HG03469 (cell line): Measurements from ENCODE around the gene ITPRIP.

Experiments used
- ATAC-seq: cut with Tn5 transposase; IDR thresholded peaks from one replicate; pipeline ENCODE4 v1.9.1; 2021; ENCODE audit warnings: mild to moderate bottlenecking, moderate library complexity, moderate number of reproducible peaks; ENCODE audit not compliant: unreplicated experiment

The ITPRIP gene, protein sequence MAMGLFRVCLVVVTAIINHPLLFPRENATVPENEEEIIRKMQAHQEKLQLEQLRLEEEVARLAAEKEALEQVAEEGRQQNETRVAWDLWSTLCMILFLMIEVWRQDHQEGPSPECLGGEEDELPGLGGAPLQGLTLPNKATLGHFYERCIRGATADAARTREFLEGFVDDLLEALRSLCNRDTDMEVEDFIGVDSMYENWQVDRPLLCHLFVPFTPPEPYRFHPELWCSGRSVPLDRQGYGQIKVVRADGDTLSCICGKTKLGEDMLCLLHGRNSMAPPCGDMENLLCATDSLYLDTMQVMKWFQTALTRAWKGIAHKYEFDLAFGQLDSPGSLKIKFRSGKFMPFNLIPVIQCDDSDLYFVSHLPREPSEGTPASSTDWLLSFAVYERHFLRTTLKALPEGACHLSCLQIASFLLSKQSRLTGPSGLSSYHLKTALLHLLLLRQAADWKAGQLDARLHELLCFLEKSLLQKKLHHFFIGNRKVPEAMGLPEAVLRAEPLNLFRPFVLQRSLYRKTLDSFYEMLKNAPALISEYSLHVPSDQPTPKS

DNA sequence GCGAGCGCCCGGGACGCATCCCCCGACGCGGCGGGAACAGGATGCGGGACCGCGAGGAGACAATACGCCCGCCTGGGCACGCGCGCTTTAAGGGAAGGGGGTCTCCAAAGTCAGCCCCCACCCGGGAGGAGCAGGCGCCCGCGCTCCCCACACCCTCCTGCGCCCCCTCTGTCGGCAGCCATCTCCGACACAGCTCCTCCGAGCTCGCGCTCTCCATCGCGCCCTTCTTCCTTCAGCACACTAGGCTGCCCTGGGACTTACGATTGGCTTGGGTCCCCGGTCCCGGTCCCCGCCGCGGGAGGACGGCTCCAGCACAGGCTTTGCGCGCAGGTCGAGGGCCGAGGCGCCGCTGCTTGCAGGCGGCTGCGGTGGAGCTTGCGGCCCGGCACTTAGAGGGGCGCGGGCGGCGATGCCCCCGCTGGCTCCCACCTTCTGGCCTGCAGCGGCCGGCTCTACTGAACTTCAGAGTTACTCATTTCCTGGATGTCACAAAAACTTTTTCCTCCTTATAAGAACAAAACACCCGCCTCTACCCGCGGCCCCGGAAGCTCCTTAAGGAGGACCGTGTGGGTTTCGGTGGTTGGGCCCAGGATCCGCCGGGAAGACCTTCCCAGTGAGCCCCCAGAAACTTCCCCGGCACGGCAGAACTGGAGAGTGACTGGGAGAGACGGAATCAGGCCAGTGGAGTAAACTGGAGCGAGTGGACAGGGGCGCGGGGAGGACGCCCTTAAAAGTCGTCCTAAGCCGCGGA lies at the start of gene ITPRIP:
ITPRIP (minus strand) TSS at position 481 of the 751 bp plus-strand sequence. CDS start 22,414 bp downstream, outside the sequence.
- ATAC-seq = peak; percentile 46

DNA sequence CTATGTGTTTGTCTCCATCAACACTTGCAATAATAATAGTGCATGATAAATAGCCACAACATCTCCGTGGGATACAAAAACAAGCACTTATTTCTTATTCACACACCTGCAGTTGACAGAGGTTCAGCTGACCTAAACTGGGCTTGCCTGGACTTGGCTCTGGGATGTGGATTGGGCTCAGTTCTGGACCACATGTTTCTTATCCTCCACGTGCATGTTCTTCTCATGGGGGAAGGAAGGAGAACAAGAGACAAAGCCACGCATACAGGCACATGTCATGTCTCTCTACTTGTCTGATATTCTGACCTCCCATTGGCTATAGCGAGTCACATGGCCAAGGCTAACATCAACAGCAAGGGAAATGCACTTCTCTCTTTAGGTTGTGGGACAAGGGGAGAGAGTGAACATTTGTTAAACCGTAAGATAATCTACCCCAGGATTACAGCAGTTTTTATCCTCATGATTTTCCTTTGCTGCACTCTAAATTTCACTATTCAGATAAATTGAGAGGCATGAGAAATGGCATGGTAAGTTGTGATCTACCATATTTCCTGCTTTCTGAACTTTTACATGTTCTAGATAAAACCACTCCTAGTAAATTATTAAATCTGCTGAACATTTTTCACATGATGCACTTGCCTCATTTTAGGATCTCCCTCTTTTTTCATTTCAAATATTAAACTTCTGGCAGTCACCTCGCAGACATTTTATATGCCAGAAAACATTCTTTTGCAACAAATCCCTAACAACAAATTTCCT lies 49.0 kb upstream of the ITPRIP start:
- ATAC-seq = no peak

DNA sequence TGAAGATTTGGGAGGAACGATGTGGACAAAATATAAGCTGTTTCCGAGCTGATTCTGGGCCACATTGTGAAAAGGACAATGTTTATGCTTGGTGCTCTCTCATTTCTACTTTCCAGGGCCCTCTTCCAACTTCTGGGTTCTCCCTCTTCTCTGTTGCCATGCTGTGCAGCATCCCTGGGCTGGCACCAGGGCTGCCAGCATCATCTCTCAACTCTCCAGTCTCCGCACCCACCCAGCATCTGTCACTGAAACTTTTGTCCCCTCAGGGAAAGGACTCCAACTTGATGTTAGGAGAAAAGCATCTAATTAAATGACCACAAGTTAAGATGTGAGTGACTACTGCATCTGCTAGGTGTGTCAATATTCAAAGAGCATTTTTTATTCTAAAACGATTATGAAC lies 42.1 kb upstream of the ITPRIP start:
- ATAC-seq = no peak

DNA sequence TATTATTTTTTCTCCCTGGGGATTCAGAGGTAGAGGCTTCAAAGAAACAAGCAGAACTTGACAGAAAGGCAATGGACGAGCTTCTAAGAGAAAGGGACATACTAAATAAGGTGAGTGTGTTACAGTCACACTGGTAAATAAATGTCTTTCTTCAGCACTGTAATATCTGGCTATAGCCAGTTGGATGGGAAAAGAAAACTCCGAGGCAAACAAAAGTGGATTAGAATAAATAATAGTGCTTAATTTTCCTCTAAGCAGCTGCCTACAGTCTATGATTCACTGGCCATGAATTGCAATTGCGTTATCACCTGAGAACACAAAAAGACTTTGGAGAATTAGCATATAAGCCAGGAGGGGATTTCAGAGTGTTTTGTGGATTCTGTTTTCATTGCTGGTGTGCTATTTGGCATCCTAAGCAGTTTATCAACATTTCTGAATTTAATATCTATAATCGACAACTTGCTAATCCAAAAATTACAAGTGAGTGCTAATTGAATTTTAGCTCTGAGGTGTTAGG lies 38.6 kb upstream of the ITPRIP start:
- no peak for ATAC-seq

DNA sequence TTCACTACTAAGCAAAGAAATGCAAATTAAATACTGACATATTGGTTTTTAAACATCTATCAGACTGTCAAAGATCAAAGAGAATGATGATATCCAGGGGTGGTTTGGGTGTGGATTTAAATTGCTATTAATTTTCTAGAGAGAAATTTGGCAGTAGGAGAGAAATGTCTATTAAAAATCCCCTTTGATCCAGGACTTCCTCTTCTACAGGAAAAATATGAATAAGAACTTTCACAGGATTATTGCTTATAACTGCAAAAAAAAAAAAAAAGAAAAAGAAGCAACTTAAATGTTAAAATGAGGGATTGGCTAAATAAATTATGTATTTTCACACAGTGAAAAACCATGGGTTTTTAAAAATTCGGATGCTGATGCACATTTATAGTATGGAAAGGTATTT lies 36.3 kb upstream of the ITPRIP start:
- ATAC-seq = no peak

DNA sequence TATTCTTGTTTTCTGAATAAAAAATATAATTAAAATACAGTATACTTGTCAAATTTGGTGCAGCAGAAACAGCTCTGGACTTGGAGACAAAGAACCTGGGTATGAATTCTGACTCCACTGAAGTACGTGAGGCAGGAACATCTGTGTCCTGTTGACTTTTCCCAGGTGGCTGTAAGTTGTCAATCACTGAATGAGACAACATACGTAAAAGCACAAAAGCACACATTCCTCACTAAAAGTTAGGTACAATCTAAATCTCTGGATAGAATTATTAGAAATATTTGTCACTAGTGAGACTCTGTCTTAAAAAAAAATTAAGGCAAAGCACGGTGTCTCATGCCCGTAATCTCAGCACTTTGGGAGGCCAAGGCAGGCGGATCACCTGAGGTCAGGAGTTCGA lies 33.5 kb upstream of the ITPRIP start:
- ATAC-seq = no peak

DNA sequence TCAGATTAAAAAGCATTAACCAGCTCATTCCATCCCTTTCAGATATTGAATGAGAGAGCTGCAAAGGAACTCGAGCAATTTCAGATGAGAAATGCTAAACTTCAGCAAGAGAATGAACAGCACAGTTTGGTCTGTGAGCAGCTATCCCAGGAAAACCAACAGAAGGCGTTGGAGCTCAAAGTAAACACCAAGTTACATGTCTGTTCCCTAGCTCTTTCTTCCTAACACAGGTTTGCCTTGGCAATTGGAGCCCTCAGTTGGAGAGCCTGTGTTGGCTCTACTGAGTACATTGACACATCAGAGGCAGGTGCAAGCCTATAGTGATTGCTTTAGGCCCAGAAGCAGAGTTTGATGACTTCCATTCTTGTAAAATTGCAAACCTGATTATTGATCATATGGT lies 30.1 kb upstream of the ITPRIP start:
- ATAC-seq = no peak

DNA sequence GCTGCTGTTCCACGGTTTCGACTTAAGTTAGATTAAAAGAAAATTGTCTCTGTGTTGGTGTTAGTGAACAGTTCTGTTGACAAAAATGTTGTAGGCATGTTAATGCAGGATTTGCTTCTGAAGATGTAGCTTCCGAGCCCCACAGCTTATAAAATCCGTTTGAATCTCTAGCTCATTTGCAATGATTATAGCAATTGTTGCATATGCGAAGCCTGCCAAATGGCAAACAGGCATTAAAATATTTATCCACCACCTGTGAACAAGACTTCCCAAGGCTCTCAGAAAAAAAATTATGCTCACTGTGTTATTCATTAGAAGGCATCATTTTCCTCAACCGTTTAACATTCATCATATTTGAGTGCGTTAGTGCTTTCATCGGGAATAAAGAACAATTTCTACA lies 29.6 kb upstream of the ITPRIP start:
- no peak for ATAC-seq

DNA sequence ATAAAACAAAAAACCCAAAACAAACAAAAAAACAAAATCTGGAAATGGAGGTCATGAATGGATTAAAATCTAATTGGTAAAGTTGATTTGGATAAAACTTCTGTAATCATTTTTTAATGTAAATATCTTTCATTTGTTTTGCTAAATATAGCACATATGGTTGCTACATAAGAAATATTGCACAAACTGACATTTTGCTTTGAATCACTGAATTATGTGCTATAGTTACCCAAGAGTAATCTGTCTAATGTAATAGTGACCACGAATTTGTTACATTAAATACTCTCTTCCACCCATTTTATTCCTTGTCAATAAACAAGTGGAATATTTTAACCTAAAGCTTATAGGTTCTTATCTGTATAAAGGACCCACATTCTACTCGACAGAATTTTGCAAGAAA lies 21.5 kb upstream of the ITPRIP start:
- no peak for ATAC-seq

DNA sequence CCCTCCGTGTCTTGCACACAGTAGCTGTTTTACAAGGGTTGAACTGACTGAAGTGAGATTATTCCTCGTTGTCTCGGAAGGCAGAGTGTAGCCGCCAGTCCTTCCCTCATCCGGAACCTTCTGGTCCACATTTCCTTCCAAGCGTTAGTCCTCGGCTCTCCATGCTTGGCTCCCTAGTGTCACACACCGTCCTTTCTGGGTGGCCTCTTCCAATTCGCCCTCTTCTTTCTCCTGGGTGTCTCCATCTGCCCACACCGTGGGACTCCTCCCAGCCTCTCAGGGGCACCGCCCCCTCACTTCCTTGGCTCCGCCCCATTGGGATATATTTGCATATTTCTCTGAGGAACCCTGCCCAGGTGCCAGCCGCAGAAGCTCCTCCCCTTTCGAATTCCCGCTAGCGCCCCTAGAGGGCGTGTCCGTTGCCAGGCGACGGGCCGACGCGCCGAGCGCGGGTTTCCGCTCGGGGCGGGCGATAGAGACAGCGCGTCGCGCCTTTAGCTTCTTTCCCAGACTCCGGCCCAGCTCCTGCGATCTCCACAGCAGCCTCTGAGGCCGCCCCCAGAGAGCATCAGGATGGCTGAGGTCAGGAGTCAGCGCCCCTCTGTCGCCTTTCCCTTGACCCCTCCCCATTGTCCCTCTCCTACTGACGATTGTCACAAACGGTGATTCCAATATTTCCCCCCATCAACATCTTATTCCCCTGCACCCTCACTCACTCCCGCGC lies 15.2 kb upstream of the ITPRIP start, which contains the start of gene CFAP58:
CFAP58 (plus strand) TSS at position 509 of the 724 bp plus-strand sequence; CDS start at position 574, 65 bp downstream.
- ATAC-seq = peak; percentile 47

DNA sequence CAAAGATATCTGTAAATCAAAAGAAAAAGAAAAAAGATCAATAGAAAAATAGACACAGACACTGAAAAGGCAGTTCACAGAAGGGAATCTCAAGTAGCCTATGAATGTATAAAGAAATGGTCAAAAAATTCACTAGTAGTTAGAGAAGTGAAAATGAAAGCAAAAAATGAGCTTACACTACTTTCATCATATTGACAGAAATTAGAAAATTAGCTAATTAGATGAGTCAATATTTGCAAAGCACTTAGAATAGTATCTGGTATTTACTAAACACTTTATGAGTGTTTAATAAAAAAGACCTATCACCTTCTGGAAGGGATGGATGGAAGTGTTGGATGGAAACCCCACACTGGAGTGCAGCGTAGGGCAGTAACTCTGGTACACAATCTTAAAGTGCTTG lies 13.7 kb upstream of the ITPRIP start:
- no peak for ATAC-seq

DNA sequence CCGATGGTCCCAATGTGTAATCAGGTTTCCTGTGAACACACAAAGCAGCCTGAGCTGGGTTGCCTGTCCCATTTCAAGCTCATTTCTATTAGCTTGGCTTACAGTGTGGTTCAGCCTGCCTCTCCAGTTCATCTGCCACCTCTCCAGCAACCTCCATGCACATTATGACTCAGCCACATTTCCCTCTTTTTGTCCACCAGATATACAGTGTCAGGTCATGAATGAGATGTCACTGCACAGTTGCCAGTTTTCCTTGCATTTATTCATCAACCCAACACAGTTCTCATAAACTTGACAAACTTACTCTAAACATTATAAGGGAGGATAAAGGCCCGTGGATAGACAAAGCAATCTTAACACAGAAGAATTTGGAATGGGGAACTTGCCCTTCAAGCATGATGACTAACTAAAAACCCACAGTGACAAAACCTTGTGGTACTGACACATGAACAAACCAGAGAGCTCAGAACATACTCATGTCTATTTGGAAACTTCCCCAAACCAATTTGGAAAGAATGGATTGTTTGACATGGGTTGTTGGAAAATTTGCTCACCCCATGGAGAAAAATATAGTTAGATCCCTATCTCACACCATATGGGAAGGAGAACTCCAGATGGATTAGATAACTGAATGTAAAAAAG lies 12.9 kb upstream of the ITPRIP start:
- ATAC-seq = no peak

DNA sequence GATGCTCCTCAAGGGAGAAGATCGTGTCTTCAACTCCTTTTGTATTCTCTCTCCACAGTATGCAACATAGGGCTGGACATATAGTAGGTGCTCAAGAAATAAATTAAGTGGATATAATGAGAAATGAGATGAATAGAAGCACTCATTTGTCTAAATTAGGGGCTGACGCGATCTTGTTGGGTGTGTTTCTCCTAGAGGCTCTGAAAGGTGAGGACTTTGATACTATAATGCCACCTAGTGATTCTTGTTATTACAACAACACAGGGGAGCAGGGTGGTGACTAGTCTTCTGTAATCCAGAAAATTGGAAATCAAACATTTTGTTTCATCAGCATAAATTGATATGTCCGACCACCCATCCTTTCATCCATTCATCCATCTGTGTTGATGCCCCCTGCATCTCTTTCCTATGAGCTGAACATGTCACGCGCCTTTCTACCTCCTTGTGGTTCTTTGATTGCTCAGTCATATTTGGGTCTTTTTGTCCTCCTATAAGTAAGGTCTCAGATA lies 11.9 kb upstream of the ITPRIP start:
- no peak for ATAC-seq

DNA sequence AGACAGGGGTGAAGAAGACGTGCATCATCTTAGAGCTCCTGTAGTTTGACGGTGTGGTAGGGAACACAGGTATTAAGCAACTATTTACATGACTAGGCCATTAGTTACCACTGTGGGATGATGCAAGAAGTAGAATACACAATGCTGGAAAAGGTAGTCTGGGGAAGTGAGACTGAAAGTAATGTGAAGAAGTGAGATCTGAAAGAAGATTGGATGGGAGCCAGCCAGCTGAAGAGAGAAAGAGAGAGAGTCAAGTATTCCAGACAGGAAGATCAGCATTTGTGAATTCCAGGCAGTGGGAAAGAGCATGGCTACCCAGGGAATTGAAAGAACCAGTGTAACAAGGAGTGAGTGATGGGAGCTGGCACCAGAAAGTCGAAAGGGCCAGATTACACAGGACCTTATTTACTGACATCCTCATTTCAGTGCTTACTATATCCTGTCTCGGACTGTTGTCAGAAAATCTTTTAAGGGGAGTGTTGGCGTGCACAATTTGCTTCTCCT lies 11.4 kb upstream of the ITPRIP start:
- peak; percentile 36 for ATAC-seq

DNA sequence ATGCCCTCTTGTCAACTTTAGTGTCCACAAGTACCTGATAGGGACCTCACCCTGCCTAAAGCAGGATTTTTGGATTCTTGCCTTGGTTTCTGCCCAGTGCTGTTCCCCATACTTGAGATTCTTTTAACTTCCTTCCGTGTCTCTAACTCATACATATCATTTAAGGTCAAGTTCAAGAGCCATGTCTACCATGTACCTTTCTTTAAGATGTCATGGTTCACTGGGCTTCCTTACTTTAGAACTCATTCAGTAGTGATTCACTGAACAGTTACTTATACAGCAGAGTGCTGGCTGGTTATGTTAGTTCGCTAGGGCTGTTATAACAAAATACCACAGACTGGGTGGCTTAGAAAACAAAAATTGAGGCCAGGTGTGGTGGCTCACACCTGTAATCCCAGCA lies 10.3 kb upstream of the ITPRIP start:
- no peak for ATAC-seq

DNA sequence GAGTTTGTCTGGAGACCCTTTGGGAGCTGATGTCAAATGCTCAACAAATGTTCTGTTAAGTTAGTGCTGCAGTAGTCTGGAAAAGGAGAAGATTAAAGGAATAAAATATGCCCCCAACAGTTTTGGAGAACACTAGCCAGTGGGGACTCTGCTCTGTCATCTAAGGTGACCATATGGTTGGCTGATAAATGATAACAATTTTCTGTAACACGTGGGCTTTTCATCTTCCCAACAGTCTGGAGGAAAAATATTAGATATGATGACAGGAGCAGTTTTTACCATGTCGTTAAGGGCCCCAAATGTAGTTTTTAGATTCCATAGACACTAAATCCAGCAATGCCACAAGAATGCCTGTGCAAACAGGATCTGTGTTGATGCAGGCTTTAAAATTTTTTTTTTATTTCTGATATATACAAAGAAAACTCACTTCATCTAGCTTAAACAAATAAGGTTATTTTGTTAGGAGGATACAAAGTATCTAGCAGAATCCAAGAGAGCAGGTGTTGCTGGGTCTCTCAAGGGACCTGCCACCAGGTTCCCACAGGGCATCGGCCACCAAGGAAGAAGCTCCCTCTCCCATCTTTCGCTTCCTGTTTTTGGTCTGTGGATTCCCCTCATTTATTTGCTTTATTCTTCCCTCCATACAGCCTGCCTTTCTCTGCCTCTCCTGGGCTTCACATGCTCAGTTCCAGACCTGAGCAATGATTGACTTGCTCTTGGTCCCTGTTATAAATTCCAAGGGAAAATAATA lies 9.2 kb upstream of the ITPRIP start:
- no peak for ATAC-seq

DNA sequence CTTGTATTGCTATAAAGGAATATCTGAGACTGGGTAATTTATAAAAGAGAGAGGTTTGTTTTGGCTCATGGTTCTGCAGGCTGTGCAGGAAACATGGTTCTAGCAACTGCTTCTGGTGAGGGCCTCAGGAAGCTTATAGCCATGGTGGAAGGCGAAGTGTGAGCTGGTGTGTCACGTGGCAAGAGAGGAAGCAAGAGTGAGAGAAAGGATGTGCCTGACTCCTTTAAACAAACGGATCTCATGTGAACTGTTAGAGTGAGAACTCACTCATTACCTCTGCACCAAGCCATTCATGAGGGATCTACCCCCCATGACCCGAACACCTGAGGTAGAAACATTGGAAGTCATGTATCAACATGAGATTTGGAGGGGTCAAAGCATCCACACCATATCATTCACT lies 7.7 kb upstream of the ITPRIP start:
- ATAC-seq = no peak

DNA sequence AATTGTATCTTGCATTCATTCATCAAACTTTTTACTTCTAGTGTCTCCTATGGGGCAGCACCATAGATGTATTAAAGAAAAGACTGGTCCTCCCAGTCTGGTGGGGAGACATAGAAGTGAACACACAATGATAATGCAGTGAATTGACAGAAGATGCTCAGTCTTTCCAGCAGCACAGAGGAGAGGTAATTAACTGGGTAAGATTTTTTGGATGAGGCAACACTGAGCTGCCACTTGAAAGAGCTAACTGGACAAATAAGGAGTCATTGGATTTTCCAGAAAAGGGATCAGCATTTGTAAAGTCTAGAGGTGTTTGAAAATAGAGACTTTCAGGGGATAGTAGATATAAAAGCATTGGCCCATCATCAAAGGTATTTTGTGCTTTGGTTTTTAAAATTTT lies 7.2 kb upstream of the ITPRIP start:
- ATAC-seq = no peak

DNA sequence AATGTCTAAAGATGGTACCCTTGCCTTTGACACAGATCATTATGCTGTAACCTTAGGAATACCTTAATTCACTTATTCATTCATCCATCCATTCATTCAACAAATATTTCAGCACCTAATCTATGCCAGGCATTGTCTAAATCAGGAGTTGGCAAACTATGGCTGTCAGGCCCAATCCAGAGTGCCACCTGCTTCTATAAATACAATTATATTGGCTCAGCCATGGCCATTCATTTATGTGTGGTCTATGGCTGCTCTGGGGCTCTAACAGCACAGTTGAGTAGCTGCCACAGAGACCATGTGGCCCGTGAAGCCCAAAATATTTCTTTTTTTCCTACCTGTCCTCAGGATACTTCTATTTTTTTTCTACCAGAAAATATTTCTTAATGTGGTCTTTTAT lies 6.0 kb upstream of the ITPRIP start:
- no peak for ATAC-seq
